HTERT RPE-1 (cell line): ENCODE data around the gene SEC11C.

ENCODE experiments used
- in situ Hi-C: fragments of 300-500 bp; cut with MboI; formaldehyde crosslinking; loops from 4 replicates; pipeline ENCODE4 v1.14.3; 2020; ENCODE audit warnings: low sequenced_read_pairs

Gene SEC11C

GRCh38 chr18:59143441-59143840 lies 3.8 kb downstream of the SEC11C start:
- in situ Hi-C loops = no loop called here

- in situ Hi-C loops = no loop called here
These were observed 4.8 kb downstream of the SEC11C start for GRCh38 chr18:59144483-59144882.

- in situ Hi-C loops = no loop called here
These were observed 5.4 kb downstream of the SEC11C start for GRCh38 chr18:59145055-59145454.

GRCh38 chr18:59148192-59148591 lies 8.5 kb downstream of the SEC11C start:
- in situ Hi-C loops = no loop called here

GRCh38 chr18:59149007-59149406 lies 9.3 kb downstream of the SEC11C start:
- in situ Hi-C loops = no loop called here

GRCh38 chr18:59149416-59149815 lies 9.7 kb downstream of the SEC11C start:
- in situ Hi-C loops = no loop called here

DNA sequence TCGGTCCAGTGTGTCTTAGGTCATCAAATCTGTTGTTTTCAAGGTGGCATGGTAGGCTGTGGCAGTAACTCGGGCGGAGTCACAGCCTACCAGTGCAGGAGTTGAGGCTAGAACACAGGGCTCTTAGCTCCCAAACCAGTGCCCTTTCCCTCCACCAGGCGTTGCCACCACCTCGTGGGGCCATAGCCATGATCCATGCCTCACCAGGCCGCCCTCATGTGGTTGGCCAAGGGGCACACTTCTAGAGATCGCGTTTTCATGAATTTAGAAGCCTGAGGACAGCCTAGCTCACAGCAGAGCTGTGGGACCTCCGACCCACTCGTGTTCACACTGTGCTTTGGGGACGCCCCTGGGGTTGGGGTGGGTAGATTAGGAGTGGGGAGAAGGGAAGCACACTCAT lies 10.6 kb downstream of the SEC11C start:
- in situ Hi-C loops = no loop called here

GRCh38 chr18:59155153-59155552 lies 15.5 kb downstream of the SEC11C start:
- in situ Hi-C loops = no loop called here

- in situ Hi-C loops = no loop called here
These were observed 16.6 kb downstream of the SEC11C start for GRCh38 chr18:59156316-59156715.

GRCh38 chr18:59159265-59159664 lies 19.6 kb downstream of the SEC11C start:
- in situ Hi-C loops = no loop called here

GRCh38 chr18:59159986-59160385 lies 20.3 kb downstream of the SEC11C start:
- in situ Hi-C loops = no loop called here

GRCh38 chr18:59172664-59173249 lies 33.1 kb downstream of the SEC11C start:
- in situ Hi-C loops = no loop called here

DNA sequence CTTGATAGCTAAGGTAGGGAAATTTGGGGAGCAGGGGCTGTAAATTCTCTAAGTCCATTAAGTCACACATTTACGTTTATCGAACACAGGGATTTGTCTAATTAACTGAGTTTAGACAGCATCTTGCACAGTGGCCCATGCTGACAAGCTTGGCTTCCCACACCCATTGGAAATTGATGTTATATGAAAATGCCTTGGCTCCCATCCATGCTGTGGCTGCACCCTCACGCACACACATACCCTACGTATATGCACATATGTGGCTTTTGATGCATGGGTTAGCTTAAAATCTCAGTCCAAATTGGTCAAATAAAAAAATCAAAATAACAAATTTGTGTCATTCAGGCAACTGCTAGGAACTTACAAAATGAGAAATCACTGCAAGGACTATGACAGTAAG lies 37.8 kb downstream of the SEC11C start:
- in situ Hi-C loops = no loop called here

GRCh38 chr18:59180150-59180845 lies 40.6 kb downstream of the SEC11C start:
- in situ Hi-C loops = no loop called here

- in situ Hi-C loops = no loop called here
These were observed 43.0 kb downstream of the SEC11C start for GRCh38 chr18:59182673-59183072.

DNA sequence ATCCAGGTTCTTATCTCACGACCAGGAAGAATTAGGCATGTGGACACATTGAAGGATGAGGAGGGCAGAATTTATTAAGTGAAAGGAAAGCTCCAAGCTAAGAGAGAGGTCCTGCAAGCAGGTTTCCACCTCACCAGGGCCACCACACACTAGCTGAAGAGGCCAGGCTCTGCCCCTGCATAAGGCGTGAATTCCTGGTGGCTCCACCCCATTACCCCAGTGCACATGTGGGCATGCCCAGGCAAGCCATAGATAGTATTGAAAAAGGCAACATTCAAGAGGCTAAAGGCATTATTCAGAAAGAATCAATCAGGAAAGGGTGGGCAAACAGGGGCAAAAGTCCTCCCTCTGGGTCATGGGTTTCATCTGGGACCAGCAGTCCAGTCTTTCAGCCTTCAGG lies 49.3 kb downstream of the SEC11C start:
- in situ Hi-C loops = no loop called here

GRCh38 chr18:59189746-59190145 lies 50.1 kb downstream of the SEC11C start:
- in situ Hi-C loops = no loop called here

DNA sequence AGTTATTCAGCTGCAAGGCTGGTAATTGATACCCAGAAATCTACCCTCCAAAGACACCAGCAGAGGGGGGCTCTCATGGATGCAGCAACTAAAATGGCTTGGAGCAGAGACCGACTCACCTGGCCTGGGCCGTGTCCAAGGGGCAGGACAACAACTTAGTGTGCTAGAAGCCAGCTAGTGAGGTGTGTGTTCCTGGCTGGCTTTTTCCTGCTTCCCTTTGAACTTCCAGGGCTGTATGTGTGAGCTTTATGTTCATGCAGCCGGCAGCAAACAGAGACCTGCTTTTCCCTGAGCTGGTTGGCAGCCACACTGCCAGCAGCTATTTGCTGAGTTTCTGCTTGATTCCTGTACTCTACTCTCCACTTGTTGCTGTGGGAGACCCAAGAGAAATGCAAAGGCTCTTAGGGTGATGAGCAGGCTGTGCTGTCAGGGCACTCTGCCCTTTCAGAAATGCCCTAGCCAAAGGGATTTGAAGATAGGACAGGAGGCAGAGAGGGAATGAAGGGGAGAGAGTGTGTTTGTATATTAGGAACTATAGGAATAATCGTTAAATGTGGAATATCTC lies 56.6 kb downstream of the SEC11C start:
- in situ Hi-C loops = no loop called here

DNA sequence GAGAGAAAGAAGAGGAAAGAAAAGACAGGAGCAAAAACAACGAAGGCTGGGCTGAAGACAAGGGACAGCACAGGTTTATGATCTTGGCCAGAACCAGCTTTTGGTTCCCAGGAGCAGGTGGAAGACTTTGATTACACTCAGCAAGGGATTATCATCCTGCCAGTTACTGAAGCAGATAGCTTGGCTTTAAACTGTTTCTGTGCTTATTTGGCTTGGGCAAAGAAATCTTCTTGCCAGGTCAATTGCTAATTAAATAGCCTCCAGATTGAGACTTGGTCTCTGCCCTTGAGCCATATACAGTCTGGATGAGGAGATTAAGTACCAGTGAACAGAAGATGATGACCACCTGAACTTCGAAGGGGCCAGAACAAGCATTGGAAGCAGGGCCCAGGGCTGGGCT lies 58.0 kb downstream of the SEC11C start:
- in situ Hi-C loops = no loop called here

DNA sequence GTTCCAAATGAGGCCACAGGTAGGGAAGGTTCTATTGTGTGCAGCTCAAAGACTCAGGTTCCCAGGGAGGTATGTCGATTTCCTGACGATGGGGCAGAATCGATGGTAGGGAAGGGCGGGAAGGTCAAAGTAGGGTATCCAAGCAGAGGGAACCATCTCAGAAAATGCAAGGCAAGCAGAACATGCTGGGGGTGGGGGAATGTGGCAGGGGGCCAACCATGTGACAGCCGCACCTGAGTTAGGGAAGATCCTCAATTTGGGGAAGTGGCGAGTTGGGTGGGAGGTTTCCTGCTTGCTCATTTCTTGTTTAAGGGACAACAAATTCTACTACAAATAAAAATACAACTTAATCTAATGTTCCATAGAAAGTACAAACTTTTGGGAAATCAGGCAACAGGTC lies 58.5 kb downstream of the SEC11C start:
- in situ Hi-C loops = no loop called here

DNA sequence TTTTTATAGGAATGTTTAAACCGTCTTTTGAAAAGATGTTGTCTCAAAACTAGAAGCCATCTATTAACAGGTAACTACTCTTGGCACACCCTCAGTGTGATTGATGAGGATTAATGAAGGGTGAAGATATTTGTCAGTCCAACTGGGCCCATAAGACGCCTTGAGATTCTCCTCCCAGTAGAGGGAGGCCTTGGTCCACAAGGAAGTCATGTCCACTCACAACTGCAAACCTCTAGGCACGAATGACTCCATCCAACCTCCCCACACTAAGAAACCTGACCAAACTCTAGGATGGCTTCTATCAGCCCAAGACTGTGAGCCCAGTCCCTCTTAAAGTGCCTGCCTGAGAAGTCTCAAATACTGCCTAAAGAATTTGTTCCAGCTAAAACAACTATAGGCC lies 61.1 kb downstream of the SEC11C start:
- in situ Hi-C loops = no loop called here

GRCh38 chr18:59202258-59202820 lies 62.7 kb downstream of the SEC11C start:
- in situ Hi-C loops = no loop called here
